ENCODE results near the gene MAD2L1.
"Not testable (repeated sequence)": the region's sequence is repeated elsewhere in the genome, so short reads cannot be mapped to it uniquely, and the experiment has no call there.

GRCh38 chr4:120063711-120064110 lies 2.9 kb downstream of the MAD2L1 start:
- TF ChIP-seq CTCF (tag by site-specific recombination; IDR thresholded peaks at IDR 0.05); ZBTB7A (tag by site-specific recombination; IDR thresholded peaks at IDR 0.05; ENCODE audit: low read depth); ZNF660 (tag by site-specific recombination; IDR thresholded peaks at IDR 0.05); MYNN (tag by site-specific recombination; IDR thresholded peaks at IDR 0.05; ENCODE audit: borderline replicate concordance); ZNF324 (tag by site-specific recombination; IDR thresholded peaks at IDR 0.05); ZBTB6 (tag by site-specific recombination; IDR thresholded peaks at IDR 0.05); PBX3 (CRISPR knock-in tag; IDR thresholded peaks at IDR 0.05); ZNF416 (tag by site-specific recombination; IDR thresholded peaks at IDR 0.05); ZNF571 (tag by site-specific recombination; IDR thresholded peaks at IDR 0.05); ZNF580 (tag by site-specific recombination; IDR thresholded peaks at IDR 0.05); ZNF24 (tag by site-specific recombination; IDR thresholded peaks at IDR 0.05); ZFP41 (tag by site-specific recombination; IDR thresholded peaks at IDR 0.05; ENCODE audit: borderline replicate concordance): not testable (repeated sequence)
